Activated CD4-positive, alpha-beta T cell treated with anti-CD3 and anti-CD28 coated beads for 24 hours (primary cell): ENCODE measurements around the gene RALY.

Experiments used
- DNase-seq, 2 donors: peaks; one replicate each; pipeline ENCODE4 v3.0.0-alpha.2; 2020; ENCODE audit warnings: low read depth in 2 of 2

The RALY gene

DNA sequence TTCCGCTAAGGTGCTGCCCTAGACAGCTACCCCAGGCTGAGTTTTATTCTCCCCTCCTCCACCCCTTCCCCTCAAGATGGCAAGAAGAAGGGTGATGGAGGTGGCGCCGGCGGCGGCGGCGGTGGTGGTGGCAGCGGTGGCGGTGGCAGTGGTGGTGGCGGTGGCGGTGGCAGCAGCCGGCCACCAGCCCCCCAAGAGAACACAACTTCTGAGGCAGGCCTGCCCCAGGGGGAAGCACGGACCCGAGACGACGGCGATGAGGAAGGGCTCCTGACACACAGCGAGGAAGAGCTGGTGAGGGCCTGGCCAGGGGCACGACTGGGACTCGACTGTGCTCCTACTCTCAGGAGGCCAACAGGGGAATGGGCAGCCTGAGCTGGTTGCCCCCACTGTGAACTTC lies 83.2 kb downstream of the RALY start:
- DNase-seq = no peak

DNA sequence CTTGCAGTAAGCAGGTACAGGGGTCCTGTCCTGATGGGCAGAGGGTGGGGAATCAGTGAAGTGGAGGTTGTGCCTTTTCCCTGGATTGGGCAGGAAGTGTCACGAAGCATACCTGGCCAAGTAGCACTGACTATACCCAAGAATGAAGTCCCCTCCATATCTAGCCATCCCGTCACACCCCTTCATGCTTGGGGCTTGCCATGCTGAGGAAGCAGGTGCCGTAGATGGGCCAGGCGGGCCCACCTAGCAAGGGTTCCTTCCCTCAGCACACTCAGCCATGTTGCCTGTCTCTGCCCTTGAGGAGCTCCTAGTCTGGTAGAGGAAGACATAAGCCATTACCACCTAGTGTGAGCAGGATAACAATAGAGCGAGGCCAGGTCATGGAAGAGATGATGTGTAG lies 84.8 kb downstream of the RALY start:
- no peak for DNase-seq

DNA sequence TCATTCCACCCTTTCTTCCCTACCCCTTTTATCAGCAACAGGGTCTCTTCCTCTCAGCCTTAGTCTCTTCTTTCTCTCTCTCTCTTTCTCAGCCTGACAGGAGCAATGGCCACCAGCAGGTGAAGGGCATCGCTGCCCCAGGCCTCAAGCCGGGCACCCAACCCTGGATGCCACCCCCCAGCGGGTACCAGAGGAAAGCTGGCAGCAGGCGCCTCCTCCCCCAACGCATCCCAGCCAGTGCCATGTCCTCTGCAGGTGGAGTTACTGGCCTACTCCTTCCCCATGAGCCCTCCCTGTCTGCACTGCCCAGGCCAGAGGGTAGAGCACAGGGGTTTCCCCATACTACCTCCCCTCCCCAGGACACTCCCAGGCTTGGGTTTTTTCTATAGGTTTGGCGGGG lies 86.1 kb downstream of the RALY start:
- no peak for DNase-seq

DNA sequence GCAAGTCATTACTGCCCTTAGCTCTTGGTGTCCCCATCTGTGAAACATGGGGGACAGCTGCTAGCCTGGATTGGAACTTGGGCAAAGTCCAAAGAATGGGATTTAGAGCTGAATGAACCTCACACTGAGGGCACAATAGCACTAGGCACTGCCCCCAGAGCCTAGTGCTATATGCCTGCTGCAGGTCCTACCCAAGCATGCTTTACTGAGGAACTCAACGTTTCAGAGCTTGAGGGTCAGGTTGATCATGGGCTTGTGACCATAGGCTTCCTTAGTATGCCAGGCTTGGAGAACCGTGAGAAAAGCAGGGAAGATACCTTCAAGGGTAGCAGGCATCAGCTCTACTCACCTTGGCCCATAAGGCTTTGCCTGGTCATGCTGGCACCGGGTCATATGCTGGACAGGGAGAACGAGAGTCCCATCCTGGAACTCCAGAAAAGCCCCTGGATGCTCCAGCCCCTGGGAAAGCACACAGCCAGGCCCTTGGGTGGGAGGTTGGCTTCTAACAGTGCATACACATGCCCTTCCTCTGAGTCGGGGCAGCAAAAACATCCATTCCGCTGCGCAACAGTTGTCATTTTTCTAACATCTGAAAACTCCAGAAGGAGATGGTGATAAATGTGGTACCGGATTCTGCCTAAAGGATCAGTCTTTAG lies 88.6 kb downstream of the RALY start:
- DNase-seq = no peak

DNA sequence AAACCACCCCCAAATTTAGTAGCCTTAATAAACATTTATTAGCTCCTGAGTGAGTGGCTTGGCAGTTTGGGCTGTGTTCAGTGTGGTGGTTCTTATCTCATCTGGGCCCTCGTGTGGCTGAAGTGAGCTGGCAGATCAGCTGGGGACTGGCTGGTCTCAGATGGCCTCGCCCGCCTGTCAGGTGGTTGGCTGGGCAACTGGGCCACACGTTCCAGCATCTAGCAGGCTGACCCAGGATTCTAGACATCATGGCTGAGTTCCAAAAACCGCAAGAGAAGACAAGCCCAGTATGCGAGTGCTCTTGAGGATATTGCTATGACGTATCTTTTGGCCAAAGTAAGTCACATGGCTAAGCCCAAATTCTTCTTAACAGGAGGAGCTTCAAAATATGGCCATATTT lies 89.4 kb downstream of the RALY start:
- no peak for DNase-seq

DNA sequence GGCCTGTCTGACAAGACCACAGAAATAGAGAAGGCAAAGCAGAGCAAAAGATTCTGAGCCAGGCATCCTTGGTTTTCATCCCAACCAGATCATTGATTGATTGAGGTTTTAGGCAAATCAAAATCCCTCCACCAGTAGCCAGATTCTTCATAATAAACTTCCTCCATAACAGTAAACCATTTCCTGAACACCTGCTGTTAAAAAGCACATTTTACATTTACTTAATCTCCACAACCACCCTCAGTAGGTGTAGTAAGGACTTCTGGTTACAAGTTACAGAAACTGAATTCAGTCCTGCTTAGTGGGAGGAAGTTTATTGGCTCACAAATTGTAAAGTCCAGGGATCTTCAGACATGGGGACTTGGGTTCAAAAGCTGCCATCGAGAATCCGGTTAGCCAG lies 90.1 kb downstream of the RALY start:
- DNase-seq = no peak

DNA sequence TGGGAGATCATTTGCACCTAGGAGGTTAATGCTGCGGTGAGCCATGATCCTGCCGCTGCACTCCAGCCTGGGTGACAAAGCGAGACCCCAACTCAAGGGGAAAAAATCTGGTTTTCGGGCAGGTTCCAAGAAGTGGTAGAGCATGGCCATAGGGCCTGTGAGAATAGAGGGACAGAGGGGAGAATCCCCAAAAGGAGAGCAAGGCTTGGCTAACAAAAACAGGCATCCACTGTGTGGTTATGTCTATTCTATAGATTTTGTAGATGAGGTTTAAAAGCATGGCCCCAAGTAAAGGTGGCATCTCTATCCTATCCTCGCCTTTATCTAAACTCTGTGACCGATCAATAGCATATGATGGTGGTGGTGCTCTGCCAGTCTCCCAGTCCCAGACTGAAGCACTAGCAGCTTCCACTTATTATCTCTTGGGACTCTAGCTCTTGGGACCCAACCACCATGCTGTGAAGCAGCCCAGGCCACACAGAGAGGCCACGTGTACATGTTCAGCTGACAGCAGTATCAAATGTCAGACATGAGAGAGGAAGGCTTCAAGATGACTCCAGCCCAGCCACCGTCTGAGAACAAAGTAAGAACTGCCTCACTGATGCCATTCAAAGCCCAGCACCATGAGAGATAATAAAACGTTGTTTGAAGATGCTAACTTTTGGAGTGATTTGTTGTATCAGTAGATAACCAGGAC lies 90.7 kb downstream of the RALY start:
- no peak for DNase-seq

DNA sequence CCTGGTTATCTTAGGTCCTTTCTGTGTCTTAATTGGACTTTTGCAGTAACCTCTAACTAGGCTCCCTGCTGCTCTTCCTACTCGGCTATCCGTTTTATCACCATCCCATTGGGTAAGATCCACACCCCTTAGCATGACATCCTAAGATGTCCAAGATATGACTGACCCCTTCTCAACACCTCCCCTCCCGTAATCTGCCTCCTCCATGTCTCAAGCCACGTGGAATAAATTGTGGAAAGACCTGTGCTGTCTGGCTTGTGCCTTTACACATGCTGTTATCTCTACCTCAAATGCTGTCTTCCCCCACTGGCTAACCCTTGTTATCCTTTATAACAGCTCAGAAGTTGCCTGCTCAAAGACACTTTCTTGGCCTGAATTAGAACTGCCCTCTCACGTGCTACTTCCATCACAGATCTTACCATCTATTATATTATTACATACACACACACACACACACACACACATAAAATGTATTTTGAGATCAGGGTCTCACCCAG lies 91.9 kb downstream of the RALY start:
- DNase-seq = no peak

DNA sequence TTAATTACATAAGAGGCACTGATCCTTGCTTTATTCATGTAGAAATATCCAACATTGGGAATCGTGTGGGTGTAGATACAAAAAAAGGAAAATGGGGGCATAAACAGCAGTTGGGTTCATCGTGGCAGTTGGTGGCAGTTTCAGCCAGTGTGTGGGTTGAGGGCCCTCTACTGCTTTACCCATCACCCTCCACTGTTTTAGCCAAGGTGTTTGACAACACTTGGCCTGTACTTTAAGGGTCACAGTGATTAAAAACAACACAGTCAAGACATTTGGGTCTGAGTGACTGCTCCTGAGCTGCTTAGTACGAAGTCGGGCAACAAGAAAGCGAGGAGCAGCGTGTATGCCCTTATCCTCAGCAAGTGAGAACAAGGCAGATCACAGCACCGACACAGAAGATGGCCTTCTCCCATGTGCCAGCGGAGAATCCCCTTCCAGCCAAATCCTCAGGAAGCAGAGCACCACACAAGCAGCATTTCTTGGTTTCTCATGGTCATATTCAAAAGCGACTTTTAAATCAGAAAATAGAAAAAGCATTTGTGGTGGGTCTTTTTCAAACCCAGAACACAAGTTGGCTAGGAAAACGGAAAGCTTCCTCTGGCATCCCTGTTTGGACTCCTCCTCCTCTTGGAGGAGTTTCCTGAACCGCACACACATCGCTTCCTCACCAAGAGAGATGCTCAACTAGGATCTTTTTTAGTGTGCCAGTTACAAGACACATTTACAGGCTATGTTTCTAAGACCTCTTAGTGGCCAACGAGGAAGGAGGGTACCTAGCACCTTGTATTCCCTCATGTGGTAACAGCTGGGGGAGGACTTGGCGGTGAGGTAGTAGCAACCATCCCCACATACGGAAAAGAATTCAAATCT lies 94.8 kb downstream of the RALY start:
- no peak for DNase-seq

DNA sequence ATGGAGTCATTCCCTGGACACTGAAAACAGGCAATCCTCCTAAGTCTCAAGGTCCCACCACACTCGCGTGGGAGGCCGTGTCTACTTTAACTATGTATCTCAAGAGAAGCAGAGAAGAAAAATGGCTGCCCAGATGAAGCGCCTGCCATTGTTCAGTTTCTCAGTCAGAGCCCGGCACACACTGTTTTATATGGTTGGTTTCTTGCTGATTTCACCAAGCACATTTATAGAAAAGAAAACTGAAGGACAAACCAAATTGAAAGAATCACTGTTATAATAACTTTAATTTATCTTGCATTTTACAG lies 95.4 kb downstream of the RALY start:
- DNase-seq = no peak

DNA sequence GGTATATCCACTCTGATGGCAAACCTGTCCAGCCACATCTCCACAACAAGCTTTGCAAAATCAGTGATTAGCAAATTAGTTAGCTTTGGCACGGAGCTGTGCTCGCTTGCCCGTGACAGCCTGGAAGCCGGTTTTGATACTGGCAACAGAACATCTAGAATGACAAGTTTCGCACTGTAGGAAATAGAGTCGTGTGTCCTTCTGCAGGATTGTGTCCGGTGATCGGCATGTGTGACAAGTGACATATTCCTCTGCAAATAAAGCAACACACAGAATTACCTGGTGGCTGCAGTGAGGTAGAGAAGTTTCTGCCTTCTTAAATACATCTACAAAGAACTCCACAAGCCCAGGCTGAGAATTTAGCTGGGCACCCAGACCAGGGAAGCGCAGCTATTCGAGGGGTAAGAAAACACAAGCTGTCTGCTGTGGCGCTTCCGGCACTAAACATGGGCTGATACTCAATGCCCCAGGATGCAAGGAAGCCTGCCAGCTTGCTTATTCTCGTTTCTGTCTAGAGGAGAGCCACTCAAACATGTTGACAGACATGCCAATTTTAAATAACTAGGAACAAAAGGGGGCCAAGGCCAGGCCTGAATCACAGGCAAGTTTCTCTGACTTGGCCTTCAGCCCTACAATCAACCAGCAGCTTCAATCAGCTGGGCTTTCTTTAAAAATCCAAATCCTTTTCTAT lies 96.1 kb downstream of the RALY start:
- DNase-seq = no peak

DNA sequence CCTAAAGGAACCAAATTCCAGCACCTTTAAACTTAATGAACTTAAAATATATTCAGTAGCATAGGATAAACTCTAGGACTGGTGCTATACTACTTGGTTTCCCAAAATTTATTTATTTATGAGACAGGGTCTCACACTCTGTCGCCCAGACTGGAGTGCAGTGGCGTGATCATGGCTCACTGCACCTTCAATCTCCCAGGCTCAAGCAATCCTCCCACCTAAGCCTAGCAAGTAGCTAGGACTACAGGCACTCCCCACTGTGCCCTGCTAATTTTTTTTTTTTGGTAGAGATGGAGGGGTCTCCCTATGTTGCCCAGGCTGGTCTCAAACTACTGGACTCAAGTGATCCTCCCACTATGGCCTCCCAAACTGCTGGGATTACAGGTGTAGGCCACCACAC lies 96.9 kb downstream of the RALY start:
- no peak for DNase-seq

DNA sequence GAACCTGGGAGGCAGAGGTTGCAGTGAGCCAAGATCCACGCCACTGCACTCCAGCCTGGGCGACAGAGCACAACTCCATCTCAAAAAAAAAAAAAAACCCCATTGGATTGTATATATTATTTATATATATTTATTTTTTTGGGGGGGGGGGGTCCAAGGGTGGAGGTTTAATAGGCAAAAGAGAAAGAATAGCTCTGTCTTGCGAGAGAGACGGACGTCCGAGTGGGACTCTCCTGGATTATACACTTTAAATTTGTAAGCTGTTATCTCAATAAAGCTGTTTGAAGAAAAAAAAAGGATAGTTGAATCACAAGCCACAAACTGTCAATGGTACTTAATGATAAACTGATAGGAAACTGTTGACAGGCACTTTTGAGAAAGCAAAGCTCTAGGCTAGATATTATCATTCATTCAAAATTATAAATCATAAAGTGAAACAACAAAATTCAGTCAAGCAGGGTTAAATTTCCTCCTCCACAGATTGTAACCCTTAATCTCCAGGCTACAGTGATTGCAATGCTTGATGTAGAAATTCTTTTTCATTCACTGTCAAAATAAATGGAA lies 98.0 kb downstream of the RALY start:
- DNase-seq = no peak

DNA sequence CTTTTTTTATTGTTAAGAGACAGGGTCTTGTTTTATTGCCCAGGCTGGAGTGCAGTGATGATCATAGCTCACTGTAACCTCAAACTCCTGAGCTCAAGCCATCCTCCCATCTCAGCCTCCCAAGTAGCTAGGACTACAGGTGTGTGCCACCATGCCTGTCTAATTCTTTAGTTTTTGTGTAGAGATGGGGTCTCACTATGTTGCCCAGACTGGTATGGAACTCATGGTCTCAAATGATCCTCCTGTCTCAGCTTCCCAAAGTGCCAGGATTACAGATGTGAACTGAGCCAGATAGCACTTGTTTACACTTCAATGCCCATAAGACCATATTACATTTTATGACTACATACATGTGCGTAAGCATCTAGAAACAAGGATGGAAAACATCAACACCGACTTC lies 100.2 kb downstream of the RALY start:
- no peak for DNase-seq

DNA sequence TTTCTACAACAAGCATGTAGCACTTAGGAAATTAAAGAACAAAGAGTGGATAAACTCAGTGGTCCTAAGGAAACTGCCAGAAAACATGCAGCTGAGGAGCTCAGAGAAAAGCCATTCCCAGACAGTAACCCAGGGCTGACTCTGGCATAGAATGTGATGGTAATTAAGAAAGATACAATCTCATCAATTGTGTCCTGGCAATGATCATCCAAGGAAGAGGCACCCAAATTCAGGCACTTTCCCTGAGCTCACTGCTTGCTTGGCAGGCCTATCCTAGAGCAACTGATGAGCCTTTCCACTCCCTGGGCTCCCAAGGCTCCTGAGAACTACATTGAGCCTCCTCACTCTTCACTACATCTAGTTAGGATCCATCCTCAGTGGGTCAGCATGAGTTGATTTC lies 102.1 kb downstream of the RALY start:
- DNase-seq = no peak

DNA sequence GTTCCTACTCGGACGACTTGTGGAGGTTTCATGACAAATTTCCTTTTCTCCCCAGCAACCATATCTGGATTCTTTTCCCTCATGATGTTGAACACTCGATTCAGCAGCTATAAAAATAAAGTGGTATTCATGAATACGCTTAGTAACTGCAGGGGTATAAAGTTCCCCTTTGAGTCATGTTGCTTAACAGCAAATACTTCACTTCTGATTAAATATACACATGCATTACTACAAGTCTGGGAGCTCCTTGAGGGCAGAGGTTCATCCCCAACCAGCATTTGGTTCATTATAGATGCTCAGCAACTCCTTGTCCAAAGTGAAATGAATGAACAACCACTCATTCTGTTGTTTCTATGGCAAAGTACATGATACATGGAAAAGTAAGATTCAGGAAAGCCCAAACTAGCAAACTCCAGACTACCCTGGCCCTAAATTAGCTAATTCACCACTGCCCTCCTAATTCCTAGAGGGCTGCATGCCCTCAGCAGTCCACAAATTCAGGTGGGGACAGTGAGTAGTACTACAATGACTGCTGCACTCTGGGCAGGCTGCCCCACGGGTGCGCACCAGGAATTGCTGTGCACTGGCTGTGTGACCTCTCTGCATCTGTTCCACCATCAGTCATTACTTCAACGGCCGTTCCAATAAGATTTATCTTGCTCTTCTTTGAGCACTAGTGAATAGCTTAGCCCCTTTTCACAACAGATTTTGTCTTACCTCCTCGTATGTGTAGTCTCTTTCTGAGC lies 103.2 kb downstream of the RALY start:
- DNase-seq = no peak

DNA sequence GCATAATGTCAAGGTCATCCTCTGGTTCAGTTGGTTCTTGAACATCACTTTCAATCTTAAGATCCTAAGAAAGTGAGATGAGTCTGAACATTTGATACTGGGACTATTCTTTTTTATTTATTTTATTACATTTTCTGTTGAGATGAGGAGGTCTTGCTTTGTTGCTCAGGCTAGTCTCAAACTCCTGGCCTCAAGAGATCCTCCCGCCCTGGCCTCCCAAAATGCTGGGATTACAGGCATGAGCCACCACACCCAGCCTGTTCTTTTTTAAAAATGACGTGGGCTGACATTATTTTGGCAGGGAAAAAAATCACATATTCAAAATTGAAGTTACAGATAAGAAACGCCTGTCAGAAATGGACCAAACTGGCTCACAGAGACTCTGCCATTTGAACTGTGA lies 104.9 kb downstream of the RALY start:
- DNase-seq = no peak

DNA sequence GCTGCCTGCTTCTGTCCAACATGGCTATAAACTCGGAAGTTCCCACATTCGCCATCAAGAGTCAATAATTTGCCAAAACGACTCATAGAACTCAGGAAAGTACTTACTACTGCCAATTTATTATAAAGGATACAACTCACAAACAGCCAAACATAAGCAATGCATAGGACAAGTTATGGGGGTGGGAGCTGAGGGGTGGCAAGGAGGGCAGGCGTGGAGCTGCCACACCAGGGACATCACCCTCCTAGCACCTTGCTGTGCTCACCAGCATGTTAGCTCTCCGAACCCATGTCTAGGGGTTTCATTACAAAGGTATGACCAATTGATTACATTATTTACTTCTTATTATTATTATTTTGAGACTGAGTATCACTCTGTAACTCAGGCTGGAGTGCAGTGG lies 106.0 kb downstream of the RALY start:
- no peak for DNase-seq

DNA sequence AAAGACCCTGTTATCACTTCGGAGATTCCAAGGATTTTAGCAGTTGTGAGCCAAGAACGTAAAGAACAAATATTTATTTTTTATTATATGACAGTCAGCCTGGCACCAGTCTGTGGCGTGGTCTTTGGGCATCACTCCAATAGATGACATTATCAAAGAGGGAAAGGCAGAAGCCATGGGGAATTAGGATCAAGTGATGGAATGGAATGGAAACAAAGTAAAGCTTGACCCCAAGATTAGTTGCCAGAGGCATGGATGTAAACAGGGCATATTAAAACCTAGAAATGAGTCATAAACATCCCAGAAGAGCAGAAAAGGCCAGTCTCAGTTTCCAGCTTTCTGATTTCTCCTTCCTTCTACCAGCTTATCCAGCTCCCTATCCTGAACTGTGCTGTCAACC lies 106.9 kb downstream of the RALY start:
- no peak for DNase-seq

DNA sequence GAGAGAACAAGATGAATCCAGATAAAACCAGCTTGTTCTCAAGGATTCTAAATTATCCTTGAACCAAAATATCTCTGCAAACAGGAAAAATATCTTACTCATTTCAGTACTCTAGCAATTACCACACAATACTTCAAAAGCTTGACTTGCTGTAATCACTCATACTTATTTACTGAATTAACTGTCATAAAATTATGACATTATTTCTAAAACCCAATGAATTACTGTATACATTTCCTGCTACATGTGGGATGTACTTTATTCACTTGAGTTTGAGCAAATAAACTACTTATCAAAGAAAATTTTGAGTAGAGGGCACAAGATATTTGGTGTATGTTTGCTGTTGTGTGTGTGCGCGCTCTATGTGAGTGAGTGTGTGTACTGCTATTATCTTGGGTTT lies 108.6 kb downstream of the RALY start:
- DNase-seq = no peak

DNA sequence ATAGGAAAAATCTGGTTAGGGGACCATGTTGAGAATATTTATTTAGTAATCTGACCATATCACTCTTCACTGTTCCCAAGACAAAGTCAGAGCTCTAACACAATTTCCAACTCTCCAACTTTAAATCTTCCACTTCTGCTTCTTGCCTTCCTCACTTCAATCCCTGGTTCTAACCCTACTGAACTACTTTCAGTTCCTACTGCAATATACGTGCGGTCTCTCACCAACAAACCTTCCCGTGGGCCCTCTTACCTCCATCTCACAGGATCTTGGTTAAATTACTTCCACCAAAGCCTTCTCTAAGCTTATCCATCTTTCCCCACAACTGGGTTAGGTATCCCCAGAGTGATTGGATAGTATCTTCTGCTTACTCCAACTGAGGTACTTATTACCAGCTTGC lies 110.3 kb downstream of the RALY start:
- DNase-seq = no peak
